Gastrocnemius medialis (tissue), 4 donors: ENCODE results near the gene PVR. TPM values are rescaled to one million over a fixed set of nuclear protein-coding genes. Genes with fewer than 3 reads are reported as not detected.

ENCODE experiments used
- ATAC-seq, 2 donors: fragments of 150-250 bp; one replicate each; pipeline ENCODE4 v1.9.1; 2016
- DNase-seq, 2 donors: peaks; one replicate each; pipeline ENCODE4 v3.0.0-alpha.2; 2019
- H3K27ac ChIP-seq, 4 donors: fragments of 200-600 bp; sonication (generic); 1 replicate in 1 of 4; 2 replicates in 3 of 4; pipeline ENCODE4 v1.5.1; 2016 to 2018; ENCODE audit warnings: mild to moderate bottlenecking in 2 of 4, moderate library complexity in 1 of 4
- H3K27me3 ChIP-seq, 3 donors: fragments of 200-600 bp; sonication (generic) in 2 of 3; 1 replicate in 1 of 3; 2 replicates in 2 of 3; pipeline versions ENCODE4 v1.5.1 to v1.6.0; 2016 to 2019; ENCODE audit warnings: mild to moderate bottlenecking in 1 of 3, moderate library complexity in 1 of 3
- H3K36me3 ChIP-seq, 2 donors: fragments of 200-600 bp; sonication (generic) in 1 of 2; one replicate each; pipeline ENCODE4 v1.5.1; 2017 to 2018
- H3K4me1 ChIP-seq, 2 donors: fragments of 200-600 bp; sonication (generic) in 1 of 2; one replicate each; pipeline ENCODE4 v1.5.1; 2016 to 2017; ENCODE audit warnings: mild to moderate bottlenecking in 2 of 2
- H3K4me3 ChIP-seq, 4 donors: fragments of 200-600 bp; sonication (generic) in 3 of 4; 1 replicate in 1 of 4; 2 replicates in 3 of 4; pipeline ENCODE4 v1.5.1; 2016 to 2019; ENCODE audit warnings: mild to moderate bottlenecking in 2 of 4
- H3K9me3 ChIP-seq, 3 donors: fragments of 200-600 bp; sonication (generic) in 2 of 3; 1 replicate in 1 of 3; 2 replicates in 2 of 3; pipeline ENCODE4 v1.5.1; 2016 to 2019
- POLR2A ChIP-seq, 2 donors: fragments of 450-650 bp; IDR thresholded peaks; one replicate each; pipeline ENCODE4 v1.6.1; 2017; ENCODE audit warnings: antibody characterized with exemption in 2 of 2, mild to moderate bottlenecking in 2 of 2, moderate library complexity in 2 of 2
- in situ Hi-C, 4 donors: fragments of 200-750 bp; cut with MboI; loops; one replicate each; pipeline versions ENCODE4 v1.15.0 to v1.8.0; 2017; ENCODE audit warnings: low sequenced_read_pairs in 4 of 4
- intact Hi-C: fragments of 100-400 bp; cut with DNase I; formaldehyde crosslinking; loops from one replicate; pipeline ENCODE4 v1.15.1; 2023; ENCODE audit warnings: low total_unique reads
- microRNA counts, 2 donors: library from miRNA; unstranded; fragments of <30 nt; microRNA quantifications; one replicate each; lab custom pipeline; 2016
- microRNA-seq, 2 donors: library from miRNA; unstranded; fragments of <30 nt; microRNA quantifications; one replicate each; pipeline ENCODE4, GENCODE V29; 2016; ENCODE audit warnings: borderline replicate concordance in 2 of 2
- total RNA-seq, 4 donors: library from RNA; depleted of rRNA; stranded (reverse); fragments of >200 nt; gene quantifications; one replicate each; pipeline versions ENCODE4 v1.1.0 to v1.2.3, GENCODE V29; 2016
- TF ChIP-seq, protein P1 (sequence below), 5 experiments: fragments of 450-650 bp in 3 of 5; fragments of 200-600 bp in 2 of 5; sonication (generic) in 2 of 5; IDR thresholded peaks in 4 of 5; conservative IDR thresholded peaks in 1 of 5; 1 replicate in 4 of 5; 2 replicates in 1 of 5; pipeline ENCODE4 v1.5.1; 2016 to 2019; ENCODE audit warnings: antibody characterized with exemption in 5 of 5, mild to moderate bottlenecking in 3 of 5, moderate library complexity in 3 of 5

PVR gene
- total RNA-seq, 4 donors from 2014 or later: 27.3 to 60.2 (median 33.9) TPM

DNA sequence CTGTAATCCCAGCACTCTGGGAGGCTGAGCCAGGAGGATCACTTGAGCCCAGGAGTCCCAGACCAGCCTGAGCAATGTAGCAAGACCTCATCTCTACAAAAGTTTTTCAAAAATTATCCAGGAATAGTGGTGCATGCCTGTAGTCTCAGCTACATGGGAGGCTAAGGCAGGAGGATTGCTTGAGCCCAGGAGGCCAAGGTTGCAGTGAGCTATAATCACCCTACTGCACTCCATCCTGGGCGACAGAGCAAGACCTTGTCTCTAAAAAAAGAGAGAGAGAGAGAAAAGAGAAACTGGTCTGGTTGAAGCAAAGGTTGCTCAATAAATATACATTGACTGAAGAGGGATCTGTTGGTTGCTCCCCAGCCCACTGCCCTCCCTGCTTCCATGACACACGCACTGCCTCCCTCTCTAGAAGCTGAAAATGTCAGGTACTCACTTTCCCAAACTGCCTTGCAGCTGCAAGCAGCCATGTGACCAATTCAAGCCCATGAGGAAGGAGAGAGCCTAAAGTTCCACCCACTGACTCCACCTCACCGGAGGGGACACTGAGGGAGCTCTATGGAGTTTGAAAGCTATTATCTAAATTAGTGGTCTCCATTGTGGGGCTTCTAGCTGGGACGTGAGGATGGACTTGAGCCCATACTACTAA is 69.3 kb downstream of the PVR start:
- no peak for DNase-seq
- no peaks in the 10 kb centered on the region for H3K9me3 ChIP-seq
- no peak for ATAC-seq
- in situ Hi-C loops (no loop called here), intact Hi-C loops (no loop called here)
- no peaks in the 10 kb centered on the region for H3K4me1 ChIP-seq
- no peak overlapping the region for H3K4me3 ChIP-seq
- no peak for TF ChIP-seq POLR2A (IDR thresholded peaks at IDR 0.05)
- TF ChIP-seq, protein P1, sequence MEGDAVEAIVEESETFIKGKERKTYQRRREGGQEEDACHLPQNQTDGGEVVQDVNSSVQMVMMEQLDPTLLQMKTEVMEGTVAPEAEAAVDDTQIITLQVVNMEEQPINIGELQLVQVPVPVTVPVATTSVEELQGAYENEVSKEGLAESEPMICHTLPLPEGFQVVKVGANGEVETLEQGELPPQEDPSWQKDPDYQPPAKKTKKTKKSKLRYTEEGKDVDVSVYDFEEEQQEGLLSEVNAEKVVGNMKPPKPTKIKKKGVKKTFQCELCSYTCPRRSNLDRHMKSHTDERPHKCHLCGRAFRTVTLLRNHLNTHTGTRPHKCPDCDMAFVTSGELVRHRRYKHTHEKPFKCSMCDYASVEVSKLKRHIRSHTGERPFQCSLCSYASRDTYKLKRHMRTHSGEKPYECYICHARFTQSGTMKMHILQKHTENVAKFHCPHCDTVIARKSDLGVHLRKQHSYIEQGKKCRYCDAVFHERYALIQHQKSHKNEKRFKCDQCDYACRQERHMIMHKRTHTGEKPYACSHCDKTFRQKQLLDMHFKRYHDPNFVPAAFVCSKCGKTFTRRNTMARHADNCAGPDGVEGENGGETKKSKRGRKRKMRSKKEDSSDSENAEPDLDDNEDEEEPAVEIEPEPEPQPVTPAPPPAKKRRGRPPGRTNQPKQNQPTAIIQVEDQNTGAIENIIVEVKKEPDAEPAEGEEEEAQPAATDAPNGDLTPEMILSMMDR (IDR thresholded peaks at IDR 0.05 in 4 of 5, conservative IDR thresholded peaks at IDR 0.05 in 1 of 5): no peak
- no peak overlapping the region for H3K27ac ChIP-seq
- H3K36me3 ChIP-seq: no peaks in the 10 kb centered on the region
- H3K27me3 ChIP-seq: no peaks in the 10 kb centered on the region

MicroRNAs within 50 kb of the gene (microRNA counts, 767-probe panel; counts per million panel counts)
- 356 to 448 counts per million in 2 donors for microRNA hsa-miR-4531 (lab: Ali Mortazavi, UCI)

Small RNA genes within 50 kb of the gene (microRNA-seq; reads per million reads assigned to microRNA genes)
- 0 reads per million in 2 donors for gene MIR4531

Other genes with a start within 250 kb of the PVR start
- gene ZNF285, start 242.3 kb upstream of the PVR start, total RNA-seq: 1 to 10 TPM in 1 of 4 donors, under 1 TPM in 3; 0.61 to 1.0 (median 0.69) TPM
- gene ZNF229, start 195.4 kb upstream of the PVR start, total RNA-seq: 1 to 10 TPM in 1 of 4 donors, under 1 TPM in 3; 0.66 to 1.6 (median 0.89) TPM
- 10 to 100 TPM in 1 of 4 donors, 1 to 10 TPM in 3; 2.1 to 17.4 (median 5.1) TPM for gene ZNF180, start 143.4 kb upstream of the PVR start, total RNA-seq
- not detected for gene CEACAM20, start 114.2 kb upstream of the PVR start, total RNA-seq
- not detected for gene IGSF23, start 30.3 kb upstream of the PVR start, total RNA-seq
- gene CEACAM19, start 27.6 kb downstream of the PVR start, total RNA-seq: 1 to 10 TPM; 2.0 to 8.5 (median 3.7) TPM
- gene CEACAM16, start 55.2 kb downstream of the PVR start, total RNA-seq: not detected
- gene BCL3, start 104.8 kb downstream of the PVR start, total RNA-seq: 10 to 100 TPM in 1 of 4 donors, 1 to 10 TPM in 3; 7.2 to 15.7 (median 8.5) TPM
- gene CBLC, start 134.0 kb downstream of the PVR start, total RNA-seq: under 1 TPM in 1 of 4 donors, not detected in 3; 0.49 TPM
- gene BCAM, start 165.2 kb downstream of the PVR start, total RNA-seq: 10 to 100 TPM; 10.2 to 24.6 (median 23.6) TPM
- gene NECTIN2, start 202.4 kb downstream of the PVR start, total RNA-seq: 10 to 100 TPM; 10.3 to 20.8 (median 16.7) TPM
- 100 to 1,000 TPM in 1 of 4 donors, 10 to 100 TPM in 3; 75.1 to 148 (median 86.0) TPM for gene TOMM40, start 247.3 kb downstream of the PVR start, total RNA-seq